ENCODE measurements around the gene ABHD6. TPM values are rescaled to one million over a fixed set of nuclear protein-coding genes. Genes with fewer than 3 reads are reported as not detected.
"Not testable (repeated sequence)": the region's sequence is repeated elsewhere in the genome, so short reads cannot be mapped to it uniquely, and the experiment has no call there.

Gene ABHD6
- total and polyA plus RNA-seq, 4 donors = 5.2 to 14.1 (median 10.7) TPM

DNA sequence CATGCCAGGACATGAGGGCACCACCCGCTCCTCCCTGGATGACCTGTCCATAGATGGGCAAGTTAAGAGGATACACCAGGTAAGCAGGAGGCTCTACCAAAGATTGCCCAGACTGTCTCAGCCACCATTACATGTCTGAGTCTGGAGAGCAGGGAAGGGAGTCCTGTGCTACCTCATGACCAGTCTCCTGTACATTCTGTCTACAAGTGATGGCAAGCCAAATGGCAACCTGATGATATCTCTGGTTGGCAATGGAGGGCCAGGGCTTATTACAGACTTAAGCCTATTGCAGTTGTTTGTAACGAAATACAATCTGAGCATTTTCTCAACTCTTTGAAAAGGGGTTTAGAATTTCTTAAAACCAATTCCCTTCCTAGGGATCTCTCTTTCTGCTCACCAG, 31.8 kb downstream of the ABHD6 start:
- no peaks in the 10 kb centered on the region for H3K27me3 ChIP-seq (ENCODE audit: control insufficient read depth in 3 of 3, insufficient read depth in 3 of 3, low read length in 2 of 3)
- peaks cover 0 to 2% (median 0%) of the 10 kb centered on the region in 5 donors for H3K4me1 ChIP-seq (ENCODE audit: control insufficient read depth in 5 of 5, insufficient read depth in 5 of 5, low read length in 5 of 5)
- TF ChIP-seq, protein P1, sequence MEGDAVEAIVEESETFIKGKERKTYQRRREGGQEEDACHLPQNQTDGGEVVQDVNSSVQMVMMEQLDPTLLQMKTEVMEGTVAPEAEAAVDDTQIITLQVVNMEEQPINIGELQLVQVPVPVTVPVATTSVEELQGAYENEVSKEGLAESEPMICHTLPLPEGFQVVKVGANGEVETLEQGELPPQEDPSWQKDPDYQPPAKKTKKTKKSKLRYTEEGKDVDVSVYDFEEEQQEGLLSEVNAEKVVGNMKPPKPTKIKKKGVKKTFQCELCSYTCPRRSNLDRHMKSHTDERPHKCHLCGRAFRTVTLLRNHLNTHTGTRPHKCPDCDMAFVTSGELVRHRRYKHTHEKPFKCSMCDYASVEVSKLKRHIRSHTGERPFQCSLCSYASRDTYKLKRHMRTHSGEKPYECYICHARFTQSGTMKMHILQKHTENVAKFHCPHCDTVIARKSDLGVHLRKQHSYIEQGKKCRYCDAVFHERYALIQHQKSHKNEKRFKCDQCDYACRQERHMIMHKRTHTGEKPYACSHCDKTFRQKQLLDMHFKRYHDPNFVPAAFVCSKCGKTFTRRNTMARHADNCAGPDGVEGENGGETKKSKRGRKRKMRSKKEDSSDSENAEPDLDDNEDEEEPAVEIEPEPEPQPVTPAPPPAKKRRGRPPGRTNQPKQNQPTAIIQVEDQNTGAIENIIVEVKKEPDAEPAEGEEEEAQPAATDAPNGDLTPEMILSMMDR (IDR thresholded peaks at IDR 0.05; ENCODE audit: control extremely low read depth, extremely low read depth) = no peak
- ATAC-seq (ENCODE audit: insufficient read depth, low FRiP score) = no peak
- 78 to 93% methylated on average over 2 of the region's 2 CpGs for WGBS, 2 donors
- H3K9ac ChIP-seq (ENCODE audit: insufficient read depth in 1 of 2, low read length in 2 of 2) = no peak overlapping the region
- H3K9me3 ChIP-seq (ENCODE audit: control insufficient read depth in 4 of 4, insufficient read depth in 3 of 4, low read length in 3 of 4) = no peaks in the 10 kb centered on the region
- H3K4me3 ChIP-seq = no peak overlapping the region
- H3K27ac ChIP-seq (ENCODE audit: low read depth in 1 of 2, low read length in 1 of 2) = no peak overlapping the region
- DNase-seq = no peak
- H3K36me3 ChIP-seq (ENCODE audit: control insufficient read depth in 4 of 4, insufficient read depth in 4 of 4, low read length in 4 of 4) = peaks cover 0 to 7% (median 3%) of the 10 kb centered on the region in 4 donors

- Histone ChIP-seq H3K36me3 (ENCODE audit: control insufficient read depth in 4 of 4, insufficient read depth in 4 of 4, low read length in 4 of 4) (peaks cover 0 to 11% (median 5%) of the 10 kb centered on the region in 4 donors), H3K27me3 (ENCODE audit: control insufficient read depth in 3 of 3, insufficient read depth in 3 of 3, low read length in 2 of 3) (no peaks in the 10 kb centered on the region), H3K4me3 (no peak overlapping the region), H3K9ac (ENCODE audit: insufficient read depth in 1 of 2, low read length in 2 of 2) (no peak overlapping the region), H3K9me3 (ENCODE audit: control insufficient read depth in 4 of 4, insufficient read depth in 3 of 4, low read length in 3 of 4) (no peaks in the 10 kb centered on the region), H3K27ac (ENCODE audit: low read depth in 1 of 2, low read length in 1 of 2) (no peak overlapping the region), H3K4me1 (ENCODE audit: control insufficient read depth in 5 of 5, insufficient read depth in 5 of 5, low read length in 5 of 5) (peaks cover 0 to 2% (median 0%) of the 10 kb centered on the region in 5 donors)
- no peak for DNase-seq
- TF ChIP-seq, protein P1 (IDR thresholded peaks at IDR 0.05; ENCODE audit: control extremely low read depth, extremely low read depth) = no peak
- WGBS, 2 donors = 98 to 99% methylated on average over 2 of the region's 2 CpGs
- ATAC-seq (ENCODE audit: insufficient read depth, low FRiP score) = no peak
Measured at GRCh38 chr3:58270485-58270884, 32.9 kb downstream of the ABHD6 start.

DNA sequence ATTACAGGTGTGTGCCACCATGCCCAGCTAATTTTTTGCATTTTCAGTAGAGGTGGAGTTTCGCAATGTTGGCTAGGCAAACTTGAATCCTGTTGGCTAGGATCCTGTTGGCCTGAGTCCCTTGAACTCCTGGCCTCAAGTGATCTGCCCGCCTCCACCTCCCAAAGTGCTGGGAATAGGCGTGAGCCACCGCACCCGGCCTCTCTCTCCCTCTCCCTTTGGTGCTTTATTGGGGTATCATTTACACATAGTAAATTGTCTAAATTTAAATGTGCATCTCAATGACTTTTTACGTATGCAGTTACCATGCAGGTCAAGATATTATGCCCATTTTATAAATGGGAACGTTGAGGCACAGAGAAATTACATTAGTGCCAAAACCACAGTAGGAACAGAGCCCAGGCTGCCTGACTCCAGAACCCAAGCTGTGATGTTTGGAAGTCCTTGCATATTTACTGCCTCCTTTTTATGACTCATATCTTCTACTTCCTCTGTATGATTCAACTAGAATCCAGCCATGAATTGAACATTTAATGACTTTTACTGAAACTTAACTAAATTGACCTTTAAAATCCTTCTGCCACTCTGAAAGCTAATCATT, 34.4 kb downstream of the ABHD6 start:
- WGBS, 2 donors = 71 to 88% methylated on average over 7 of the region's 7 CpGs
- TF ChIP-seq, protein P1 (IDR thresholded peaks at IDR 0.05; ENCODE audit: control extremely low read depth, extremely low read depth) = no peak
- Histone ChIP-seq H3K27ac (ENCODE audit: low read depth in 1 of 2, low read length in 1 of 2) (no peak overlapping the region), H3K4me1 (ENCODE audit: control insufficient read depth in 5 of 5, insufficient read depth in 5 of 5, low read length in 5 of 5) (peaks cover 0 to 2% (median 0%) of the 10 kb centered on the region in 5 donors), H3K9me3 (ENCODE audit: control insufficient read depth in 4 of 4, insufficient read depth in 3 of 4, low read length in 3 of 4) (no peaks in the 10 kb centered on the region), H3K4me3 (no peak overlapping the region), H3K36me3 (ENCODE audit: control insufficient read depth in 4 of 4, insufficient read depth in 4 of 4, low read length in 4 of 4) (peaks cover 0 to 11% (median 5%) of the 10 kb centered on the region in 4 donors), H3K9ac (ENCODE audit: insufficient read depth in 1 of 2, low read length in 2 of 2) (no peak overlapping the region), H3K27me3 (ENCODE audit: control insufficient read depth in 3 of 3, insufficient read depth in 3 of 3, low read length in 2 of 3) (no peaks in the 10 kb centered on the region)
- ATAC-seq (ENCODE audit: insufficient read depth, low FRiP score) (no peak), DNase-seq (no peak)

GRCh38 chr3:58272891-58273290, 35.3 kb downstream of the ABHD6 start:
- Histone ChIP-seq H3K36me3 (ENCODE audit: control insufficient read depth in 4 of 4, insufficient read depth in 4 of 4, low read length in 4 of 4) (peaks cover 0 to 11% (median 5%) of the 10 kb centered on the region in 4 donors), H3K4me1 (ENCODE audit: control insufficient read depth in 5 of 5, insufficient read depth in 5 of 5, low read length in 5 of 5) (peaks cover 0 to 2% (median 0%) of the 10 kb centered on the region in 5 donors), H3K9ac (ENCODE audit: insufficient read depth in 1 of 2, low read length in 2 of 2) (no peak overlapping the region), H3K4me3 (no peak overlapping the region), H3K9me3 (ENCODE audit: control insufficient read depth in 4 of 4, insufficient read depth in 3 of 4, low read length in 3 of 4) (no peaks in the 10 kb centered on the region), H3K27me3 (ENCODE audit: control insufficient read depth in 3 of 3, insufficient read depth in 3 of 3, low read length in 2 of 3) (no peaks in the 10 kb centered on the region), H3K27ac (ENCODE audit: low read depth in 1 of 2, low read length in 1 of 2) (no peak overlapping the region)
- no peak for ATAC-seq (ENCODE audit: insufficient read depth, low FRiP score)
- DNase-seq = no peak
- 80 to 91% methylated on average over 3 of the region's 3 CpGs for WGBS, 2 donors
- TF ChIP-seq, protein P1 (IDR thresholded peaks at IDR 0.05; ENCODE audit: control extremely low read depth, extremely low read depth) = no peak

GRCh38 chr3:58273362-58273761, 35.8 kb downstream of the ABHD6 start:
- not testable (repeated sequence) for H3K27ac ChIP-seq (ENCODE audit: low read depth in 1 of 2, low read length in 1 of 2); H3K4me3 ChIP-seq; DNase-seq; ATAC-seq (ENCODE audit: insufficient read depth, low FRiP score); H3K4me1 ChIP-seq (ENCODE audit: control insufficient read depth in 5 of 5, insufficient read depth in 5 of 5, low read length in 5 of 5); H3K27me3 ChIP-seq (ENCODE audit: control insufficient read depth in 3 of 3, insufficient read depth in 3 of 3, low read length in 2 of 3); H3K9me3 ChIP-seq (ENCODE audit: control insufficient read depth in 4 of 4, insufficient read depth in 3 of 4, low read length in 3 of 4); H3K9ac ChIP-seq (ENCODE audit: insufficient read depth in 1 of 2, low read length in 2 of 2)
- peaks cover 0 to 11% (median 3%) of the 10 kb centered on the region in 4 donors for H3K36me3 ChIP-seq (ENCODE audit: control insufficient read depth in 4 of 4, insufficient read depth in 4 of 4, low read length in 4 of 4)
- WGBS, 2 donors = 90% methylated on average over 3 of the region's 3 CpGs
